Hepatocyte (in vitro differentiated cells): ENCODE data around the gene MFN2. TPM values are rescaled to one million over a fixed set of nuclear protein-coding genes. Genes with fewer than 3 reads are reported as not detected.
"Not testable (repeated sequence)": the region's sequence is repeated elsewhere in the genome, so short reads cannot be mapped to it uniquely, and the experiment has no call there.

Experiments
- DNase-seq: peaks from one replicate; pipeline ENCODE4 v3.0.0-alpha.2; 2016; ENCODE audit warnings: low spot score
- H2AFZ ChIP-seq: fragments of 200-600 bp; sonication (generic); 2 replicates; pipeline ENCODE4 v1.6.0; 2016; ENCODE audit warnings: antibody characterized with exemption, mild to moderate bottlenecking
- H3K27ac ChIP-seq: fragments of 200-600 bp; sonication (generic); 2 replicates; pipeline ENCODE4 v1.5.1; 2016; ENCODE audit warnings: mild to moderate bottlenecking
- H3K27me3 ChIP-seq: fragments of 200-600 bp; sonication (generic); 2 replicates; pipeline ENCODE4 v1.6.1; 2016
- H3K36me3 ChIP-seq: fragments of 200-600 bp; sonication (generic); replicated peaks from 2 replicates; pipeline ENCODE4 v1.5.1; 2016; ENCODE audit warnings: low read depth; ENCODE audit not compliant: insufficient read depth
- H3K4me1 ChIP-seq: fragments of 200-600 bp; sonication (generic); 2 replicates; pipeline ENCODE4 v1.5.1; 2016; ENCODE audit warnings: mild to moderate bottlenecking, moderate library complexity; ENCODE audit not compliant: insufficient read depth
- H3K4me2 ChIP-seq: fragments of 200-600 bp; sonication (generic); 2 replicates; pipeline ENCODE4 v1.6.0; 2016
- H3K4me3 ChIP-seq: fragments of 200-600 bp; sonication (generic); 2 replicates; pipeline ENCODE4 v1.5.1; 2016; ENCODE audit warnings: mild to moderate bottlenecking
- H3K79me2 ChIP-seq: fragments of 200-600 bp; sonication (generic); 2 replicates; pipeline ENCODE4 v1.6.0; 2017; ENCODE audit warnings: mild to moderate bottlenecking
- H3K9me2 ChIP-seq: fragments of 200-600 bp; sonication (generic); replicated peaks from 2 replicates; pipeline ENCODE4 v1.6.0; 2017; ENCODE audit warnings: mild to moderate bottlenecking; ENCODE audit not compliant: insufficient read depth
- H3K9me3 ChIP-seq: fragments of 200-600 bp; sonication (generic); 2 replicates; pipeline ENCODE4 v1.5.1; 2016; ENCODE audit warnings: low read depth, mild to moderate bottlenecking
- H4K20me1 ChIP-seq: fragments of 200-600 bp; sonication (generic); 2 replicates; pipeline ENCODE4 v1.6.0; 2016; ENCODE audit warnings: mild to moderate bottlenecking; ENCODE audit not compliant: insufficient read depth, poor library complexity, severe bottlenecking
- CTCF ChIP-seq: fragments of 200-600 bp; sonication (generic); IDR thresholded peaks from 2 replicates; pipeline ENCODE4 v1.5.1; 2016; ENCODE audit warnings: antibody characterized with exemption, mild to moderate bottlenecking; ENCODE audit not compliant: poor library complexity
- EZH2 ChIP-seq: fragments of 200-600 bp; sonication (generic); IDR thresholded peaks from 2 replicates; pipeline ENCODE4 v1.6.1; 2016; ENCODE audit warnings: antibody characterized with exemption, mild to moderate bottlenecking, borderline replicate concordance
- EZH2phosphoT487 ChIP-seq: fragments of 200-600 bp; sonication (generic); IDR thresholded peaks from one replicate; pipeline ENCODE4 v1.6.1; 2018; ENCODE audit warnings: antibody characterized with exemption, mild to moderate bottlenecking, low read depth, moderate library complexity; ENCODE audit not compliant: unreplicated experiment, severe bottlenecking
- WGBS: methylation state at CpG from one replicate; pipeline ENCODE4 v1.1.6; 2016; ENCODE audit warnings: low lambda C conversion rate; ENCODE audit errors: missing lambda C conversion rate; 5-methylcytosine and 5-hydroxymethylcytosine counted together
- polyA plus RNA-seq: library from polyadenylated mRNA; unstranded; fragments of >200 nt; fragmentation: Nextera tagmentation; extraction: Ambion mirVana; gene quantifications from 2 replicates; pipeline ENCODE4 v1.2.1, GENCODE V29; 2016
- total RNA-seq: library from RNA; depleted of rRNA; stranded (reverse); fragments of >200 nt; gene quantifications from 2 replicates; pipeline ENCODE4 v1.2.3, GENCODE V29; 2014

The MFN2 gene
- total and polyA plus RNA-seq, 2 experiments from 2014 or later, result 43.1 to 54.3 TPM

DNA sequence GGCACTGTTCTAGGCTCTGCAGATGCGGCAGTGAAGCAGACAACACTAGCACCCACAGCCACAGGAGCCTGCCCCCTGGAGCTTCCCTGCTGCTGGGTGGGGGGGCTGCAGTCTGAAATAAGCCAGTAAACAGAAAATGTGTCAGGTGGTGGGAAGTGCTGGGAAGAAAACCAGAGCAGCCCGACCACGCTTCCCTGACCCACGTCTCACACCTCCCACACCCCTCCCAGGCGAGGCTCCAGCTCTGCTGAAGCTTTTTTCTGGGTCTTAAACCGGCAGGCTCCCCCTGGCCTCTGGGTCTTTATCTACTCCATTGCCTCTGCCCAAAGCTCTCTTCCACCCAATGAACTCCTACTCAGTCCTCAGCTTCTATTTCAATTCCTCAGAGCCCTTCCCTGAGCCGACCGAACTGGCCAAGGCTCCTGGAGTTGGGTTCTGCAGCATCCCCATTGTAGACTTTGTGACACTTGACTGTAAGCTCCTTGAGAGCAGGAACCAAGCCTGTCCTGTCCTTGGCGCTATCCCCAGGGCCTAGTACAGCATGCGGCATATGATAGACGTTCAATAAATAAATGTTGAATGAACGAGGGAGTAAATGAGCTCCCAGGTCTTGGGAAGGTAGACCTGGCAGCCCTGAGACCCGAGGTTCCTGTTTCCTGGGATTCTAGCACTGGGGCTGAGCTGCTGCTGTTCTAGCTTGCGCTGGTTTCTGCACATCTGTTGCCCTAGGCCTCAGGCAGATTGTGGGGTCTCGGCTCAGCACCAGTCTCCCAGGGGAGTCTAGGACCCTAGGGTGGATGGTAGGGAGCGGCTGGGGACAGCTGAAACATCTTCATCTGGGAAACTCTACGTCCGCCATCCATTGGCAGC, 57.5 kb downstream of the MFN2 start:
- no peak for DNase-seq
- no peaks in the 10 kb centered on the region for H3K4me1 ChIP-seq
- H3K79me2 ChIP-seq, result no peaks in the 10 kb centered on the region
- no peaks in the 10 kb centered on the region for H3K36me3 ChIP-seq
- no peak for TF ChIP-seq CTCF
- no peak for TF ChIP-seq EZH2
- no peak for TF ChIP-seq EZH2phosphoT487
- H4K20me1 ChIP-seq, result no peaks in the 10 kb centered on the region
- no peak overlapping the region for H3K4me3 ChIP-seq
- no peaks in the 10 kb centered on the region for H3K9me2 ChIP-seq
- H3K9me3 ChIP-seq, result no peaks in the 10 kb centered on the region
- H3K4me2 ChIP-seq, result no peak overlapping the region
- no peak overlapping the region for H2AFZ ChIP-seq
- H3K27me3 ChIP-seq, result no peaks in the 10 kb centered on the region
- H3K27ac ChIP-seq, result no peak overlapping the region
- 79% methylated on average over 18 of the region's 18 CpGs for WGBS

DNA sequence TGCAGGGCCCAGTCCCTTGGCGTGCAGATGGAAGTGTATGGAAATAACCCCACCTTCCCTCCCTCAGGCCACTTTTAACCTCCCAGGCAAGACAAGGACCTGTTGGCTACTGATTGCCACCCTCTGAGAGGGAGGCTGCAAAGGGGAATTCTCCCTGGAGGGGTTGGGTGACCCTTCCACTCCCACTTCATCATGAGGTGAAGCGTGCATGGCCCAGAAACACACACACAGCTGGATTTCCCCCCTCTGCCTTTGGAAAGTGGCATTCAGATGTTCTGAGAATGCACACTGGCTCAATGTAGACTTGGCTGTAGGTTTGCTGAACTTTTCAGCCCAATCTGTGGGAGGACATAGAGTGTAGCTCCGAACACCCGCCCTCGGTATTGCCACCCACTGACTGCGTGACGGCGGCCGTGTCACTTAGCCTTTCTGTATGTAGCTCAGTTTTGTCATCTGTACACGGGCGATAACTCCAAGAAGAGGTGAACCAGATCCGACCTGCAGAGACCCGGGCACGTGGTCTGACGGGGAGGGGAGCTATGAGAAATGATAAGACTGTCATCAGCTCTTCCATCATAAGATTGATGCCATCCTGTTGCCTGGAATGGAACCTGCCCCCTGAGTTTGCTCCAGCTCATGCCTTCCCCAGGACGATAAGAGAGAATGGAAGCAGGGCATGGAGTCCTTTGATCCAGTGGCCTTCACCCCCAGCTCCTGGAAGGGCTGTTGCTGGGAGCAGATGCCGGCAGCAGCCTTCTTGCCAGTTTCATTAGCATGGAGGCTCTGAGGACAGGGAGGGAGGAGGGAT, 58.3 kb downstream of the MFN2 start:
- no peaks in the 10 kb centered on the region for H3K4me1 ChIP-seq
- no peaks in the 10 kb centered on the region for H4K20me1 ChIP-seq
- 78% methylated on average over 17 of the region's 17 CpGs for WGBS
- no peak overlapping the region for H3K27ac ChIP-seq
- no peak overlapping the region for H2AFZ ChIP-seq
- H3K4me3 ChIP-seq, result no peak overlapping the region
- no peaks in the 10 kb centered on the region for H3K27me3 ChIP-seq
- no peaks in the 10 kb centered on the region for H3K79me2 ChIP-seq
- DNase-seq, result no peak
- H3K36me3 ChIP-seq, result no peaks in the 10 kb centered on the region
- H3K9me2 ChIP-seq, result no peaks in the 10 kb centered on the region
- TF ChIP-seq EZH2phosphoT487 (no peak), EZH2 (no peak), CTCF (no peak)
- H3K9me3 ChIP-seq, result no peaks in the 10 kb centered on the region
- H3K4me2 ChIP-seq, result no peak overlapping the region

DNA sequence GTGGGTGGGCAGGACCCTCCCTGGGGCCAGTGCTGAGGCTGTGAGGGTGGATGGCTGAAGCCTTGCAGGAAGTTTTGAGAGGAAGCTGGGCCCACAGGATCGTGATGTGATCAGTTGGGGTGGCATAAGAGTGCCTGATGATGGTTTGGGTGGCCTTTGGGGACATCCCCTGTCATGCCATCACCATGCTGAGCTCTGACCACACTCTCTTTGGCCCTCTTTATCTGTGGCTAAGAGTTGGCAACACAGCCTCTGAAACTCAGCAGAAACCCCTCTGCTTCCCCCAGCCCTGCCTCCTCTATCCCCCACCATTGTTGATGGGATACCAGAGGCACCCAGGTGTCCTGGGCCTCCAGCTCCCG, 58.9 kb downstream of the MFN2 start:
- 71% methylated on average over 2 of the region's 2 CpGs for WGBS
- H3K4me3 ChIP-seq, result no peak overlapping the region
- no peak for TF ChIP-seq EZH2phosphoT487
- TF ChIP-seq EZH2, result no peak
- no peak for TF ChIP-seq CTCF
- H2AFZ ChIP-seq, result no peak overlapping the region
- no peaks in the 10 kb centered on the region for H3K9me2 ChIP-seq
- H3K4me2 ChIP-seq, result no peak overlapping the region
- H3K36me3 ChIP-seq, result no peaks in the 10 kb centered on the region
- no peaks in the 10 kb centered on the region for H4K20me1 ChIP-seq
- no peaks in the 10 kb centered on the region for H3K79me2 ChIP-seq
- H3K27ac ChIP-seq, result no peak overlapping the region
- DNase-seq, result no peak
- no peaks in the 10 kb centered on the region for H3K9me3 ChIP-seq
- H3K27me3 ChIP-seq, result no peaks in the 10 kb centered on the region
- H3K4me1 ChIP-seq, result no peaks in the 10 kb centered on the region

GRCh38 chr1:12039824-12040456, 59.7 kb downstream of the MFN2 start:
- H3K4me1 ChIP-seq, H4K20me1 ChIP-seq, DNase-seq, H3K79me2 ChIP-seq, H3K27me3 ChIP-seq, H3K4me2 ChIP-seq, H3K27ac ChIP-seq, H3K36me3 ChIP-seq, H3K4me3 ChIP-seq, H3K9me2 ChIP-seq, H3K9me3 ChIP-seq, H2AFZ ChIP-seq: not testable (repeated sequence)
- whole genome bisulfite sequencing, result 91% methylated on average over 13 of the region's 13 CpGs
